ENCODE data around the gene COX19.

The COX19 gene

GRCh38 chr7:1017586-1018333 is 42.4 kb upstream of the COX19 start:
- H3K4me3 ChIP-seq (replicated peaks; ENCODE audit: low read depth, low read length), result no peak overlapping the region
- no peak for TF ChIP-seq CTCF (IDR thresholded peaks at IDR 0.05; ENCODE audit: insufficient read depth, low read length, poor library complexity, severe bottlenecking)
- no peaks in the 10 kb centered on the region for H3K27me3 ChIP-seq (replicated peaks; ENCODE audit: control insufficient read depth, insufficient read depth, low read length)
- no peak for DNase-seq (ENCODE audit: extremely low read depth, insufficient read length)
- peaks cover 25% of the 10 kb centered on the region for H3K36me3 ChIP-seq (ENCODE audit: control insufficient read depth, insufficient read depth, low read length)

- DNase-seq (ENCODE audit: extremely low read depth, insufficient read length), result no peak
- Histone ChIP-seq H3K36me3 (ENCODE audit: control insufficient read depth, insufficient read depth, low read length) (peaks cover 21% of the 10 kb centered on the region), H3K27me3 (replicated peaks; ENCODE audit: control insufficient read depth, insufficient read depth, low read length) (no peaks in the 10 kb centered on the region), H3K4me3 (replicated peaks; ENCODE audit: low read depth, low read length) (no peak overlapping the region)
- no peak for TF ChIP-seq CTCF (IDR thresholded peaks at IDR 0.05; ENCODE audit: insufficient read depth, low read length, poor library complexity, severe bottlenecking)
Measured at GRCh38 chr7:1016577-1017531, 41.5 kb upstream of the COX19 start.

GRCh38 chr7:1015196-1016121 is 40.1 kb upstream of the COX19 start:
- H3K27me3 ChIP-seq (replicated peaks; ENCODE audit: control insufficient read depth, insufficient read depth, low read length), result no peaks in the 10 kb centered on the region
- TF ChIP-seq CTCF (IDR thresholded peaks at IDR 0.05; ENCODE audit: insufficient read depth, low read length, poor library complexity, severe bottlenecking), result no peak

GRCh38 chr7:1014681-1015080 is 39.3 kb upstream of the COX19 start:
- no peak overlapping the region for H3K4me3 ChIP-seq (replicated peaks; ENCODE audit: low read depth, low read length)
- peaks cover 8% of the 10 kb centered on the region for H3K36me3 ChIP-seq (ENCODE audit: control insufficient read depth, insufficient read depth, low read length)
- DNase-seq (ENCODE audit: extremely low read depth, insufficient read length), result no peak
- no peak for TF ChIP-seq CTCF (IDR thresholded peaks at IDR 0.05; ENCODE audit: insufficient read depth, low read length, poor library complexity, severe bottlenecking)
- H3K27me3 ChIP-seq (replicated peaks; ENCODE audit: control insufficient read depth, insufficient read depth, low read length), result no peaks in the 10 kb centered on the region

More at GRCh38 chr7:1015196-1016121, 40.1 kb upstream of the COX19 start:
- Histone ChIP-seq H3K36me3 (ENCODE audit: control insufficient read depth, insufficient read depth, low read length) (peaks cover 10% of the 10 kb centered on the region), H3K4me3 (replicated peaks; ENCODE audit: low read depth, low read length) (no peak overlapping the region)
- DNase-seq (ENCODE audit: extremely low read depth, insufficient read length), result no peak

GRCh38 chr7:1013581-1013980 is 38.2 kb upstream of the COX19 start:
- H3K27me3 ChIP-seq (replicated peaks; ENCODE audit: control insufficient read depth, insufficient read depth, low read length), result no peaks in the 10 kb centered on the region
- no peak for DNase-seq (ENCODE audit: extremely low read depth, insufficient read length)
- peaks cover 17% of the 10 kb centered on the region for H3K36me3 ChIP-seq (ENCODE audit: control insufficient read depth, insufficient read depth, low read length)
- TF ChIP-seq CTCF (IDR thresholded peaks at IDR 0.05; ENCODE audit: insufficient read depth, low read length, poor library complexity, severe bottlenecking), result no peak
- H3K4me3 ChIP-seq (replicated peaks; ENCODE audit: low read depth, low read length), result no peak overlapping the region

Measured in GM06990 (cell line).